ENCODE measurements around the gene FANCB. TPM values are rescaled to one million over a fixed set of nuclear protein-coding genes. Genes with fewer than 3 reads are reported as not detected.

The FANCB gene
- total RNA-seq, 2 donors from 2014 or later = 1.2 to 1.8 TPM

GRCh38 chrX:14864631-14865030 lies 8.2 kb downstream of the FANCB start:
- DNase-seq = no peak
- no peak for ATAC-seq
- intact Hi-C loops (cut with DNase I, micrococcal nuclease) = no loop called here

- intact Hi-C loops (cut with DNase I, micrococcal nuclease) = no loop called here
- ATAC-seq = no peak
- DNase-seq = no peak
Observed at GRCh38 chrX:14851526-14851925, 21.3 kb downstream of the FANCB start.

- ATAC-seq = no peak
- intact Hi-C loops (cut with DNase I, micrococcal nuclease) = no loop called here
- no peak for DNase-seq
Observed at GRCh38 chrX:14843666-14844065, 29.2 kb downstream of the FANCB start.

- no peak for ATAC-seq
- no peak for DNase-seq
- intact Hi-C loops (cut with DNase I, micrococcal nuclease) = no loop called here
Observed at GRCh38 chrX:14837155-14837554, 35.7 kb downstream of the FANCB start.

GRCh38 chrX:14832586-14832985 lies 40.3 kb downstream of the FANCB start:
- intact Hi-C loops (cut with DNase I, micrococcal nuclease) = no loop called here
- no peak for ATAC-seq
- DNase-seq = no peak

- intact Hi-C loops (cut with DNase I, micrococcal nuclease) = no loop called here
- DNase-seq (no peak), ATAC-seq (no peak)
Observed at GRCh38 chrX:14832151-14832550, 40.7 kb downstream of the FANCB start.

GRCh38 chrX:14829643-14830042 lies 43.2 kb downstream of the FANCB start:
- intact Hi-C loops (cut with DNase I, micrococcal nuclease) = no loop called here

GRCh38 chrX:14826319-14826718 lies 46.5 kb downstream of the FANCB start:
- intact Hi-C loops (cut with DNase I, micrococcal nuclease) = no loop called here
- no peak for DNase-seq
- no peak for ATAC-seq

More at GRCh38 chrX:14829643-14830042, 43.2 kb downstream of the FANCB start:
- no peak for ATAC-seq
- no peak for DNase-seq

GRCh38 chrX:14825851-14826250 lies 47.0 kb downstream of the FANCB start:
- DNase-seq (no peak), ATAC-seq (no peak)
- intact Hi-C loops (cut with DNase I, micrococcal nuclease) = no loop called here

- intact Hi-C loops (cut with DNase I, micrococcal nuclease) = no loop called here
- ATAC-seq = no peak
- no peak for DNase-seq
Observed at GRCh38 chrX:14819769-14820168, 53.1 kb downstream of the FANCB start.

- DNase-seq = no peak
- no peak for ATAC-seq
- intact Hi-C loops (cut with DNase I, micrococcal nuclease) = no loop called here
Observed at GRCh38 chrX:14817571-14817970, 55.3 kb downstream of the FANCB start.

- intact Hi-C loops (cut with DNase I, micrococcal nuclease) = no loop called here
- no peak for DNase-seq
- no peak for ATAC-seq
Observed at GRCh38 chrX:14802943-14803710, 69.7 kb downstream of the FANCB start.

GRCh38 chrX:14801136-14801535 lies 71.7 kb downstream of the FANCB start:
- ATAC-seq = no peak
- intact Hi-C loops (cut with DNase I, micrococcal nuclease) = no loop called here
- DNase-seq = no peak

- intact Hi-C loops (cut with DNase I, micrococcal nuclease) = no loop called here
- DNase-seq (no peak), ATAC-seq (no peak)
Observed at GRCh38 chrX:14798805-14799397, 74.0 kb downstream of the FANCB start.

Other genes starting within 250 kb of the FANCB start
- gene MOSPD2, start 352 bp upstream of the FANCB start, total RNA-seq = 10 to 100 TPM in 1 of 2 donors, 1 to 10 TPM in 1; 7.6 to 10.9 TPM

Data from left colon (tissue), 2 donors.